Parathyroid adenoma (tissue), 2 donors: ENCODE data around the gene NLRP3.
"Not testable (repeated sequence)": the region's sequence is repeated elsewhere in the genome, so short reads cannot be mapped to it uniquely, and the experiment has no call there.

Experiments used
- H2AFZ ChIP-seq: fragments of 300-600 bp; sonication (generic); one replicate; pipeline ENCODE4 v1.7.0; 2017; ENCODE audit warnings: antibody characterized with exemption, mild to moderate bottlenecking
- H3K27ac ChIP-seq: fragments of 300-600 bp; sonication (generic); one replicate; pipeline ENCODE4 v1.7.0; 2017
- H3K27me3 ChIP-seq: fragments of 300-600 bp; sonication (generic); one replicate; pipeline ENCODE4 v1.7.0; 2017; ENCODE audit warnings: low read length; ENCODE audit not compliant: control insufficient read depth, insufficient read depth
- H3K36me3 ChIP-seq: fragments of 300-600 bp; sonication (generic); one replicate; pipeline ENCODE4 v1.7.0; 2017; ENCODE audit warnings: low read length; ENCODE audit not compliant: control insufficient read depth, insufficient read depth
- H3K4me1 ChIP-seq: fragments of 300-600 bp; sonication (generic); one replicate; pipeline ENCODE4 v1.7.0; 2017; ENCODE audit warnings: control low read depth
- H3K4me2 ChIP-seq: fragments of 300-600 bp; sonication (generic); one replicate; pipeline ENCODE4 v1.7.0; 2017; ENCODE audit warnings: low read length
- H3K4me3 ChIP-seq: fragments of 300-600 bp; sonication (generic); one replicate; pipeline ENCODE4 v1.7.0; 2017; ENCODE audit warnings: low read depth, low read length
- H3K79me2 ChIP-seq: fragments of 300-600 bp; sonication (generic); one replicate; pipeline ENCODE4 v1.7.0; 2017; ENCODE audit warnings: control low read depth
- H3K9ac ChIP-seq: fragments of 300-600 bp; sonication (generic); one replicate; pipeline ENCODE4 v1.7.0; 2017; ENCODE audit warnings: mild to moderate bottlenecking
- H3K9me3 ChIP-seq: fragments of 300-600 bp; sonication (generic); one replicate; pipeline ENCODE4 v1.7.0; 2017; ENCODE audit warnings: low read length; ENCODE audit not compliant: control insufficient read depth
- CTCF ChIP-seq: fragments of 300-600 bp; sonication (generic); IDR thresholded peaks from one replicate; pipeline ENCODE4 v1.7.0; 2017; ENCODE audit warnings: antibody characterized with exemption, mild to moderate bottlenecking
- donor health status: primary hyperparathyroidism.

Gene NLRP3

GRCh38 chr1:247370786-247371732 is 44.9 kb upstream of the NLRP3 start:
- Histone ChIP-seq H2AFZ (no peak overlapping the region), H3K9ac (no peak overlapping the region), H3K4me1 (no peaks in the 10 kb centered on the region), H3K27me3 (no peaks in the 10 kb centered on the region), H3K4me3 (no peak overlapping the region), H3K4me2 (no peak overlapping the region), H3K9me3 (no peaks in the 10 kb centered on the region), H3K36me3 (no peaks in the 10 kb centered on the region), H3K27ac (no peak overlapping the region), H3K79me2 (no peaks in the 10 kb centered on the region)
- no peak for TF ChIP-seq CTCF

GRCh38 chr1:247371801-247372259 is 44.1 kb upstream of the NLRP3 start:
- Histone ChIP-seq H3K4me1 (no peaks in the 10 kb centered on the region), H3K9ac (no peak overlapping the region), H3K79me2 (no peaks in the 10 kb centered on the region), H3K9me3 (no peaks in the 10 kb centered on the region), H3K4me2 (no peak overlapping the region), H2AFZ (no peak overlapping the region), H3K4me3 (no peak overlapping the region), H3K27me3 (no peaks in the 10 kb centered on the region), H3K27ac (no peak overlapping the region), H3K36me3 (no peaks in the 10 kb centered on the region)
- TF ChIP-seq CTCF, result no peak

DNA sequence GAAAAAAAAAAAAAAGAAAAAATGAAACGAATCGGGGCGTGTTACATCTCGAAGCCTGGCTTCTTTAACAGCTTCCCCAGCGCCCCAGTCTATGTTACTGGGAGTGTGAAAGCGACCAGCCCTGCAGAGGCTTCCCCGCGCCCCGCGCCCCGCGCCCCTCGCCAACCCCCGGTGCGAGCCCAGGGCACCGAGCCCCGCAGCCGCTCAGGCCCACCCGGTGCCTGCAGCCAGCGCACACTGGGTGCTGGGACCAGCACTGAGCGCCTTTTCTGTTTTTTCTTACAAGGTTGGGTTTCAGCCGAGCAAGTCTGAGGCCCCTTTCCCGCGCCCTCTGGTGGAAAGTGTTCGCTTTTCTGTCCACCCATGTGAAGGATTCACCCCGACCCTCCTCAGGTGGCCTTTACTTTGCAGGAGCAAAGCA is 42.2 kb upstream of the NLRP3 start:
- no peak overlapping the region for H3K9ac ChIP-seq
- H3K27me3 ChIP-seq, result no peaks in the 10 kb centered on the region
- peak; percentile 25 for TF ChIP-seq CTCF
- peak overlapping the region; percentile 38 for H2AFZ ChIP-seq
- H3K4me3 ChIP-seq, result no peak overlapping the region
- no peaks in the 10 kb centered on the region for H3K79me2 ChIP-seq
- H3K36me3 ChIP-seq, result no peaks in the 10 kb centered on the region
- no peak overlapping the region for H3K27ac ChIP-seq
- H3K9me3 ChIP-seq, result no peaks in the 10 kb centered on the region
- H3K4me2 ChIP-seq, result no peak overlapping the region
- H3K4me1 ChIP-seq, result no peaks in the 10 kb centered on the region

- H3K27ac ChIP-seq, H3K4me1 ChIP-seq, H3K27me3 ChIP-seq: not testable (repeated sequence)
Observed at GRCh38 chr1:247374651-247375334, 41.2 kb upstream of the NLRP3 start.

GRCh38 chr1:247375747-247376146 is 40.2 kb upstream of the NLRP3 start:
- TF ChIP-seq CTCF, result no peak

More at GRCh38 chr1:247374651-247375334, 41.2 kb upstream of the NLRP3 start:
- not testable (repeated sequence) for H3K4me3 ChIP-seq, H3K79me2 ChIP-seq, H2AFZ ChIP-seq, H3K36me3 ChIP-seq, H3K4me2 ChIP-seq, H3K9ac ChIP-seq, H3K9me3 ChIP-seq

More at GRCh38 chr1:247375747-247376146, 40.2 kb upstream of the NLRP3 start:
- Histone ChIP-seq H3K4me2 (no peak overlapping the region), H3K27me3 (no peaks in the 10 kb centered on the region), H3K4me3 (no peak overlapping the region), H3K27ac (no peak overlapping the region), H3K4me1 (no peaks in the 10 kb centered on the region), H3K9me3 (no peaks in the 10 kb centered on the region), H3K36me3 (no peaks in the 10 kb centered on the region), H3K9ac (no peak overlapping the region), H2AFZ (no peak overlapping the region), H3K79me2 (no peaks in the 10 kb centered on the region)
